ENCODE results near the gene TNFAIP2.
"Not testable (repeated sequence)": the region's sequence is repeated elsewhere in the genome, so short reads cannot be mapped to it uniquely, and the experiment has no call there.

TNFAIP2 gene

GRCh38 chr14:103110681-103111231, 12.5 kb upstream of the TNFAIP2 start:
- H3K4me3 ChIP-seq (ENCODE audit: low read depth, low read length): no peak overlapping the region
- TF ChIP-seq CTCF (IDR thresholded peaks at IDR 0.05; ENCODE audit: borderline replicate concordance, insufficient read depth, low read depth, low read length): no peak

GRCh38 chr14:103111232-103111868, 11.9 kb upstream of the TNFAIP2 start:
- TF ChIP-seq CTCF (IDR thresholded peaks at IDR 0.05; ENCODE audit: borderline replicate concordance, insufficient read depth, low read depth, low read length): no peak
- no peak overlapping the region for H3K4me3 ChIP-seq (ENCODE audit: low read depth, low read length)

- no peak overlapping the region for H3K4me3 ChIP-seq (ENCODE audit: low read depth, low read length)
- TF ChIP-seq CTCF (IDR thresholded peaks at IDR 0.05; ENCODE audit: borderline replicate concordance, insufficient read depth, low read depth, low read length): no peak
Observed at GRCh38 chr14:103112400-103113243, 10.6 kb upstream of the TNFAIP2 start.

GRCh38 chr14:103113303-103113702, 10.0 kb upstream of the TNFAIP2 start:
- no peak overlapping the region for H3K4me3 ChIP-seq (ENCODE audit: low read depth, low read length)
- TF ChIP-seq CTCF (IDR thresholded peaks at IDR 0.05; ENCODE audit: borderline replicate concordance, insufficient read depth, low read depth, low read length): no peak

GRCh38 chr14:103113774-103114173, 9.5 kb upstream of the TNFAIP2 start:
- H3K4me3 ChIP-seq (ENCODE audit: low read depth, low read length): no peak overlapping the region
- TF ChIP-seq CTCF (IDR thresholded peaks at IDR 0.05; ENCODE audit: borderline replicate concordance, insufficient read depth, low read depth, low read length): no peak

GRCh38 chr14:103115086-103115679, 8.1 kb upstream of the TNFAIP2 start:
- H3K4me3 ChIP-seq (ENCODE audit: low read depth, low read length): not testable (repeated sequence)

GRCh38 chr14:103115845-103116572, 7.3 kb upstream of the TNFAIP2 start:
- no peak for TF ChIP-seq CTCF (IDR thresholded peaks at IDR 0.05; ENCODE audit: borderline replicate concordance, insufficient read depth, low read depth, low read length)

More at GRCh38 chr14:103115845-103116572, 7.3 kb upstream of the TNFAIP2 start:
- H3K4me3 ChIP-seq (ENCODE audit: low read depth, low read length): no peak overlapping the region
